T-helper 1 cell treated with Interleukin-12 subunit alpha and Interleukin-12 subunit beta and Interleukin-4 antibody, amounts not matched to agents 30 μg/mL and 1 μg/mL, for 36 hours (primary cell): ENCODE results near the gene MLN.

Experiments used
- H3K27ac Mint-ChIP-seq: one replicate; pipeline ENCODE4 v1.8.0; 2021; ENCODE audit warnings: mild to moderate bottlenecking, mixed read lengths
- H3K27me3 Mint-ChIP-seq: one replicate; pipeline ENCODE4 v1.8.0; 2021; ENCODE audit warnings: low read depth, mixed read lengths
- H3K36me3 Mint-ChIP-seq: one replicate; pipeline ENCODE4 v1.8.0; 2021; ENCODE audit warnings: low read depth, mixed read lengths
- H3K4me1 Mint-ChIP-seq: one replicate; pipeline ENCODE4 v1.8.0; 2021; ENCODE audit warnings: low read depth, mixed read lengths
- H3K4me3 Mint-ChIP-seq: one replicate; pipeline ENCODE4 v1.8.0; 2021; ENCODE audit warnings: mild to moderate bottlenecking, moderate library complexity, mixed read lengths
- H3K9me3 Mint-ChIP-seq: one replicate; pipeline ENCODE4 v1.8.0; 2021; ENCODE audit warnings: mixed read lengths

MLN gene

GRCh38 chr6:33813246-33813904, 9.6 kb upstream of the MLN start:
- H3K9me3 Mint-ChIP-seq = no peaks in the 10 kb centered on the region
- H3K4me3 Mint-ChIP-seq = no peak overlapping the region
- peaks cover 53% of the 10 kb centered on the region for H3K27me3 Mint-ChIP-seq
- H3K36me3 Mint-ChIP-seq = no peaks in the 10 kb centered on the region
- H3K27ac Mint-ChIP-seq = no peak overlapping the region
- H3K4me1 Mint-ChIP-seq = peaks cover 5% of the 10 kb centered on the region

GRCh38 chr6:33812669-33813068, 8.9 kb upstream of the MLN start:
- Mint-ChIP-seq H3K9me3 (no peaks in the 10 kb centered on the region), H3K27ac (no peak overlapping the region), H3K36me3 (no peaks in the 10 kb centered on the region), H3K4me3 (no peak overlapping the region), H3K4me1 (peaks cover 10% of the 10 kb centered on the region), H3K27me3 (peaks cover 60% of the 10 kb centered on the region)

- Mint-ChIP-seq H3K9me3 (no peaks in the 10 kb centered on the region), H3K36me3 (no peaks in the 10 kb centered on the region), H3K27ac (no peak overlapping the region), H3K4me1 (peaks cover 18% of the 10 kb centered on the region), H3K4me3 (no peak overlapping the region), H3K27me3 (peaks cover 61% of the 10 kb centered on the region)
Measured at GRCh38 chr6:33809594-33809993, 5.8 kb upstream of the MLN start.

DNA sequence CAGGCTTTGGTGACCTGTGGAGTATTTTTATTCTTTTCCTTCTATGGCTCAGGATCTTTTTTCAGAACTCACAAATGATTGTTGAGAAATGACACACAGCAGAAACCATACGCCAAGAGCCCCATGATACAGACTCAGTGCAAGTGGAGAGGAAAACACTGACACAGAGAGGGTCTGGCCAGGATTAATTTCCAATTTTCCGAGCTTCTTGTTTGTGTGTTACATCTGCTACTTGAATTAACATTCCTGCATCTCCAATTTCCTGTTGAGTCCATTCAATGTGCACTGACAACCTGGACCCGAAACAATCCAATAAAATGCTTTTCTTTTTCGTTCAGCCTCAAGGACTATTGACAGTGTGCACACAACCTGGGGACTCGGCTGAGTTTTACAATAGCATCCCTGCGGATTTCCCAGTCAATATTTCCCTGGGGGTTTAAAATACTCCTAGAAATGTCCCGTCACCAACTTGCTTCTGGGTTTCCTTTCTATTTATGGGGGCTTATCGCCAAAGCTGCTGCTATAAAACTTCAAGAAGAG, 4.9 kb upstream of the MLN start:
- no peak overlapping the region for H3K27ac Mint-ChIP-seq
- H3K9me3 Mint-ChIP-seq = no peaks in the 10 kb centered on the region
- no peaks in the 10 kb centered on the region for H3K36me3 Mint-ChIP-seq
- peaks cover 18% of the 10 kb centered on the region for H3K4me1 Mint-ChIP-seq
- H3K4me3 Mint-ChIP-seq = no peak overlapping the region
- peaks cover 60% of the 10 kb centered on the region for H3K27me3 Mint-ChIP-seq

- Mint-ChIP-seq H3K27me3 (peaks cover 53% of the 10 kb centered on the region), H3K27ac (no peak overlapping the region), H3K36me3 (no peaks in the 10 kb centered on the region), H3K4me1 (peaks cover 16% of the 10 kb centered on the region), H3K4me3 (peak overlapping the region; percentile 53), H3K9me3 (no peaks in the 10 kb centered on the region)
Measured at GRCh38 chr6:33807606-33808005, 3.8 kb upstream of the MLN start.

GRCh38 chr6:33806841-33807240, 3.0 kb upstream of the MLN start:
- peaks cover 16% of the 10 kb centered on the region for H3K4me1 Mint-ChIP-seq
- no peaks in the 10 kb centered on the region for H3K36me3 Mint-ChIP-seq
- H3K4me3 Mint-ChIP-seq = no peak overlapping the region
- H3K27me3 Mint-ChIP-seq = peaks cover 46% of the 10 kb centered on the region
- no peaks in the 10 kb centered on the region for H3K9me3 Mint-ChIP-seq
- no peak overlapping the region for H3K27ac Mint-ChIP-seq

GRCh38 chr6:33802186-33802958, 1.4 kb downstream of the MLN start:
- peaks cover 9% of the 10 kb centered on the region for H3K4me1 Mint-ChIP-seq
- no peak overlapping the region for H3K4me3 Mint-ChIP-seq
- peaks cover 29% of the 10 kb centered on the region for H3K27me3 Mint-ChIP-seq
- H3K36me3 Mint-ChIP-seq = no peaks in the 10 kb centered on the region
- no peaks in the 10 kb centered on the region for H3K9me3 Mint-ChIP-seq
- H3K27ac Mint-ChIP-seq = no peak overlapping the region

- H3K9me3 Mint-ChIP-seq = no peaks in the 10 kb centered on the region
- H3K27ac Mint-ChIP-seq = no peak overlapping the region
- H3K27me3 Mint-ChIP-seq = peaks cover 23% of the 10 kb centered on the region
- peaks cover 4% of the 10 kb centered on the region for H3K4me1 Mint-ChIP-seq
- H3K4me3 Mint-ChIP-seq = no peak overlapping the region
- no peaks in the 10 kb centered on the region for H3K36me3 Mint-ChIP-seq
Measured at GRCh38 chr6:33801611-33802010, 2.2 kb downstream of the MLN start.

DNA sequence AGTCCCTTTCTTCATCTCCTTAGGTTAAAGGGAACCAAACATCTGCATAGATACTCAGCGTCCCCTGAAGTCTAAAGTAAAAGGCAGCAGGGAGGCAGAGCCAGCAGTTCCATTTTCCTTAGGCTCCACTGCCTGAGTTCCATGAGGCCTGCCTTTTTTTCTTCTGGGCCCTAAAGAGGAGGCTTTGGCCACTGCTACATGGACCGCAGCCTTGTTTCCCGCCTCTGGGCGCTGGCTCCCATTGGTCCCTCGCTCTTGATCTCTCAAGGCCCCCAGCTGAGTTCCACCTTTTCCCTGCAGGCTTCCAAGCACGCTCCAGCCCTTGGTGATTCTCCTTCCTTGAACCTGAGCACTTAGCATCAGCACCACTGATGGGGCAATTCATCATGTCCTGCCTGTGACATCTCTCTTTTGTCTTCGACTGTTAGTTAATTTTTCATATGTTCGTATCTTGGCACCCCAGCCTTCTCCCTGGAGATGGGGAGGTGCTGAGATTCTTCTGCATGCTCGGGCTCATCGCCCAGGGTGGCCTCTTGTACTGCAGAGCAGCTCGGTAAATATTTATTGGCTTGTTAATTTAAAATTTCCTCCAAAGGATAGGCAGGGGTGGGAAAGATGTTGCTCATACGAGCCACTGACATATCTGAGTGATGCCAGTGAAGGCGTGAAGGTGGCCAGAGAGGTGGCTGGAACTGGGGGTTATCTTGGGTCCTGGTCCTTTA, 3.4 kb downstream of the MLN start:
- Mint-ChIP-seq H3K36me3 (no peaks in the 10 kb centered on the region), H3K9me3 (no peaks in the 10 kb centered on the region), H3K4me1 (peaks cover 4% of the 10 kb centered on the region), H3K4me3 (no peak overlapping the region), H3K27me3 (peaks cover 22% of the 10 kb centered on the region), H3K27ac (no peak overlapping the region)

GRCh38 chr6:33799454-33800113, 4.2 kb downstream of the MLN start:
- Mint-ChIP-seq H3K27ac (no peak overlapping the region), H3K9me3 (no peaks in the 10 kb centered on the region), H3K4me3 (no peak overlapping the region), H3K27me3 (peaks cover 28% of the 10 kb centered on the region), H3K4me1 (peaks cover 4% of the 10 kb centered on the region), H3K36me3 (no peaks in the 10 kb centered on the region)

- no peak overlapping the region for H3K27ac Mint-ChIP-seq
- no peaks in the 10 kb centered on the region for H3K36me3 Mint-ChIP-seq
- H3K4me3 Mint-ChIP-seq = no peak overlapping the region
- no peaks in the 10 kb centered on the region for H3K9me3 Mint-ChIP-seq
- peaks cover 32% of the 10 kb centered on the region for H3K27me3 Mint-ChIP-seq
- peaks cover 4% of the 10 kb centered on the region for H3K4me1 Mint-ChIP-seq
Measured at GRCh38 chr6:33798343-33798848, 5.4 kb downstream of the MLN start.

DNA sequence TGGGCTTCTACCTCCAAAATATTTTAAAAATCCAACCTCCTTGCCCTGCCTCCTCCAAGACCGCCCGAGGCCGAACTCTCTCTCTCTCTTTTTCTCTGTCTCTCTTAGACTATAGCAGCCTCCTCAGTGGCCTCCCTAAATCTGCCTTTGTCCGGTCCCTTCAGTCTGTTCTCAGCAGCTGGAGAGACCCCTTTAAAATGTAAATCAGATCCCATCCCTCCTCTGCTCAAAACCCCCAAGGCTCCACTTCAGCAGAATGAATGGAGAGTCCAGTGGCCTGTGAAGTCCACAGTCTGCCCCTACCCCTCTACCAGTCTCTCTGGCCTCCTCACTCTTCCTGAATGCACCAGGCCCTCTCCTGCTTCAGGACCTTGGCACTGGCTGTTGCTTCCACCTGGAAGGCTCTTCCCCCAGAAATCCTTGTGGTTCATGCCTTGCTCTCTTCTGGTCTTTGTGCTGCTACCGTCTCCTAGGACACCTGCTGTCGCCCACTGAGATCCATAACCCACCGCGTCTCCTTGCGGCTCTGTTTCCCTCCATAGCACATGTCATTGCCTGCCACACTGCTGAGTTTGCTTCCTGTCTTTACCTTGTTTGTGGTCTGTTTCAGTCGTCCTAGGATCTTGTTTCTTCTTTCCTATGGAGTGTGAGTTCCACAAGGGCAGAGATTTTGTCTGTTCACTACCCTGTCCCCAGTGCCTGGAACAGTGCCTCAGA, 6.0 kb downstream of the MLN start:
- H3K4me1 Mint-ChIP-seq = peaks cover 4% of the 10 kb centered on the region
- no peaks in the 10 kb centered on the region for H3K36me3 Mint-ChIP-seq
- H3K27me3 Mint-ChIP-seq = peaks cover 36% of the 10 kb centered on the region
- no peak overlapping the region for H3K4me3 Mint-ChIP-seq
- H3K27ac Mint-ChIP-seq = no peak overlapping the region
- no peaks in the 10 kb centered on the region for H3K9me3 Mint-ChIP-seq

GRCh38 chr6:33794910-33795623, 8.7 kb downstream of the MLN start:
- Mint-ChIP-seq H3K9me3 (no peaks in the 10 kb centered on the region), H3K27me3 (peaks cover 36% of the 10 kb centered on the region), H3K36me3 (no peaks in the 10 kb centered on the region), H3K27ac (no peak overlapping the region), H3K4me3 (no peak overlapping the region), H3K4me1 (peaks cover 6% of the 10 kb centered on the region)
